NCI-H2227 (cell line): ENCODE measurements around the gene MLXIP.

ENCODE experiments used
- DNase-seq: peaks from one replicate; lab custom pipeline; 2025; ENCODE audit not compliant: unreplicated experiment; lab: John Stamatoyannopoulos, UW

The MLXIP gene

DNA sequence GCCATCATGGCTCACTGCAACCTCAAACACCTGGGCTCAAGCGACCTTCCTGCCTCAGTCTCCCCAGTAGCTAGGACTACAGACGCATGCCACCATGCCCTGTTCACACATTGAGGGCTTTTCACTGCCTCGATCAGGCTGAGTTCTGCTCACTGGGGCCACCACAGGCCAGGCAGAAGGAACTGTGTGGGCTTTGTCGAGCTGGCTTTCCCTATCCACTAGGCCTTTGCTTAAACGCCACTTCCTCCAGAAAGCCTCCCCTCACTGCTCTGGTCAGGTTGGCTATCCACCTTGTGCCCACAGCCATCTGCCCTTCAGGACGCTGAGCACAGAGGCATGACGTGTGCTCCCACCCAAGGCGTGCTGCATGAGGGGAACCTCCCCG, 45.2 kb downstream of the MLXIP start:
- no peak for DNase-seq

DNA sequence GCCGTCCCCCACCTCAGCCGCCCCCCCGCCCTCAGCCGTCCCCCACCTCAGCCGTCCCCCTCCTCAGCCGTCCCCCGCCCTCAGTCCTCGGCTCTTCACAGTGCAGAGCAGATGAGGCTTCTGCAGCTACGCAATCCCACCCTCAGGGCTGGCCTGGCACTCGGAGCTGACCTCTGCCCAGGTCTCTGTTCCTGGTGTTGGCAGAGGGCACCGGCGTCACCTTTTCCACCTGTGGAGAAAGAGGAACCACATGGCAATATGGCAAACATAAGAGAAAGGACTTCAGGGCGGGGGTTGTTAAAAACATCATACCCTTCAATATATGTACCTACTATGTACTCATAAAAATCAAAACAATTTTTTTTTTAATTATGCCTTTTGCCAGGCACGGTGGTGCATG, 45.8 kb downstream of the MLXIP start:
- no peak for DNase-seq

DNA sequence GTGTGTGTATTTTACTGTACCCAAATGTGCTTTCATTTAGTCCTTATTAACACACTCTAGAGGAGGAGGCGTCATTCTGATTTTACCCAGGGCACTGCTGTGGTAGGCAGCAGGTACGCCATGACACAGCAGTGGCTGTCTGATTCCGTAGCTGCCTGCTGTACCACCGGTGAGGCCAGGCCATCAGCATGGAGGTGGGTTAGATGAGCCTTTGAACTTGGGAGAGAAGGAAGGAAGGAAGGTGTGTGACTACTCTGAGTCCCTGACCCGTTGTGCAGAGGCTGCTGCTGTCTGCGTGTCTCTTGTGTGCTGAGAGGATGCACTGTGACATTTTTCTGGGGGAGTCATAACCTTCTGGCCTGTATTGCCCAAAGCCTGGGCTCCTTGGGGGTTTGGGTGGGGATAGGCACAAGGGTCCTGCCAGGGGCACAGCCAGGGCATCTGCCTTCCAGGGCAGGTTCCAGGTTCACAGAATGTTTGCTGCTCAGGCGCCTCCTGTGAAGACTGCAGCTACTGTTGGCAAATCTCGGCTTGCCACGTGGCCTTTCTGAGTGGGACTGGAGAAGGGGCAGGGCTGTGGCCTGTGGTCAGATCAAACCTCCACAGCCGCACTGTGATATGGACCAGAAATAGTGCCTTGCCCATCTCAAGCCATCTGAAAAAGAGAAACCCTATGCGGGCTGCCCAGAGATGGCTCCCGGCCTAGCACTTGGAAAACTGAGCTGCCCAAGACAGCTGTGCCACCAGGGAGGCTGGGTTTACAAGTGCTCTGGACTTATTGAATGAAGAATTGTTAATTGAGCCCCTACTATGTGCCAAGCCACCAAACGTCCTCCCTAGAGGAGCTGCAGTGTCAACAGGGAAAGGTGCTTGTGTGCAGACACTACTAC, 47.1 kb downstream of the MLXIP start:
- no peak for DNase-seq

DNA sequence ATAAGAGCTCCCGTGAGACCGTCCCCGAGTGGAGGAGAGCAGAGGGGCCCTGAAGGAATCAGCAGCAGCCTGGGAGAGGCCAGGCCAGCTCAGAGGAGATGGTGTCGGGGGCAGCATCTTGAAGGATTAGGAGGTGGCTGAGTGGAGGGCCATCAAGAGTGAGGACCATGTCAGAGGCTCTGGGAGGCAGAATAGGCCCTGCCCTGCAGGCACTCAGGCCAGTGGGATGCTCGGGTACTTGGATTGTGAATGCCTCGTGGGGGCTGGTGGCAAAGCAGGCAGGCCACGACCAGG, 47.7 kb downstream of the MLXIP start:
- DNase-seq: no peak

- DNase-seq: no peak
These were observed 48.4 kb downstream of the MLXIP start for GRCh38 chr12:122126713-122127597.

DNA sequence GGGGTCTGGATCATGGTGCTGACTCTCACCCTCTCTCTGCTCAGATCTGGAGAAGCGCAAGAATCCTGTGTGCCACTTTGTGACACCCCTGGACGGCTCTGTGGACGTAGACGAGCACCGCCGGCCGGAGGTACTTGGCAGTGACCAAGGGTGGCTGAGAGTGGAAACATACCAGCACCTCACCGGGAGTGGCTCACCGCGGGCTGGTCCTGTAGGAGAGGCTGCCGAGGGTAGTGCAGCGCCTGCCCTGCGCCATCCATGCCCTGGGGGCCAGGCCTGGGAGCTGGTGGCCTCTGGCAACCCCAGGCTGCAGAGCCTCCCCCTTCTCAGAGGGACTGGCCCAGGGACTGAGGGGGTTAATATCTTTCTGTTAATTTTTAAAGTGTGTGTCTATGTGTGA, 49.3 kb downstream of the MLXIP start:
- no peak for DNase-seq

- DNase-seq: no peak
These were observed 49.9 kb downstream of the MLXIP start for GRCh38 chr12:122128481-122128880.

DNA sequence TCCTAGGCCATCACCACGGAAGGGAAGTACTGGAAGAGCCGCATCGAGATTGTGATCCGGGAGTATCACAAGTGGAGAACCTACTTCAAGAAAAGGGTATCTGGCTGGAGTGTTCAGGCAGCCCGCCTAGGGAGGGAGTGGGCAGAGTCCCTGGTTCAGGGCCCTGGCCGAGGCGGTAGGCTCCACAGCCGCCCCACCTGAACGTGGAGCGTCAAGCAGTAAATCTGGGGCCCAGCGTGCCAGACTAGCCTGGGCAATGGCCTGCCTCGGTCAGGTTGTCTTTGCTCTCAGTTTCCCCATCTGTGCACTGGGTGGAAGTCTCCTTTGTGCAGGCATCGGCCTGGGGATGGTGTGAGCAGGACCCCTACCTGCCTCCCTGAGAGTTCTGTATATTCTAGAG, 50.6 kb downstream of the MLXIP start:
- DNase-seq: no peak

DNA sequence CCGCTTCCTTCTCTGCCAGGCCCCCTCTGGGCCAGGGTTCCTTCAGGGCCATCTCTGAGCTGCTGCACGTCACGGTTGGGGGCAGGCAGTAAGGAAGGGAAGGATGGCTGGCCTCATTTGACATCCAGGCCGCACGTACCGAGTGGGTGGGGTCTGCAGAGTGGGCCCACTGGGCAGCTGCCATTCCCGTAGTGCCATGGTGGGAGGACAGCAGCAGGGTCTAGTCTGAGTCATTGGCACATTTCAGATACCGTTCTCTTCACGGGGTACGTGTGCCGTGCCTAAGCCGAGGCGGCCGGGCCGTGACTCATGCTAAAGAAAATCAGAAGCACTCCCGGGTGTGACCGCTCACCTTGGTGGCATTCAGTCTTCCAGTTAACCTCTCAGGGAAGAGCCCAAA, 51.6 kb downstream of the MLXIP start:
- DNase-seq: no peak

- DNase-seq: no peak
These were observed 54.8 kb downstream of the MLXIP start for GRCh38 chr12:122133192-122133950.

DNA sequence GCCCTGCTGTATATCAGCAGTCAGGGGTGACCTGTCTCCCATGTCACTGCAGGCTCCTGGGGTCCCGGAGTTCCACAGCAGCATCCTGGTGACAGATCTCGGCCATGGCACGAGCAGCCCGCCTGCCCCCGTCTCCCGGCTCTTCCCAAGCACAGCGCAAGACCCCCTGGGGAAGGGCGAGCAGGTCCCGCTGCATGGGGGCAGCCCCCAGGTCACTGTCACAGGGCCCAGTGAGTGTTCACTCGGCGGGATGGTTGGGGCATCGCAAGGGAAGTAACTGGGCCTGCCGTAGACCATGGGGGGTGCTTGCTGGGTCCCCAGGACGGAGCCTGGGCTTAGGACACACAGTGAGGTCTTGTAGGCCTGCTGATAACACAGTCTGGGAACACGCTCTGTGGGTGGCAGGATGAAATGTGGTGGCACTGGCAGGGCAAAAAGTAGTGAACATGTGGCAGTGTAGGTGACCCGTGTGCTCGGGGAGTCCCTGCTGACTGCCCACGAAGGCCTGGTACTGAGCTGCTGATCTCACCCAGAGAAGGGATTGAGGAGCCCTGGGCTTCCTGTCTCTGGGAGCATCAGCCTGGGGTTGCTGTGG, 57.0 kb downstream of the MLXIP start:
- DNase-seq: no peak

DNA sequence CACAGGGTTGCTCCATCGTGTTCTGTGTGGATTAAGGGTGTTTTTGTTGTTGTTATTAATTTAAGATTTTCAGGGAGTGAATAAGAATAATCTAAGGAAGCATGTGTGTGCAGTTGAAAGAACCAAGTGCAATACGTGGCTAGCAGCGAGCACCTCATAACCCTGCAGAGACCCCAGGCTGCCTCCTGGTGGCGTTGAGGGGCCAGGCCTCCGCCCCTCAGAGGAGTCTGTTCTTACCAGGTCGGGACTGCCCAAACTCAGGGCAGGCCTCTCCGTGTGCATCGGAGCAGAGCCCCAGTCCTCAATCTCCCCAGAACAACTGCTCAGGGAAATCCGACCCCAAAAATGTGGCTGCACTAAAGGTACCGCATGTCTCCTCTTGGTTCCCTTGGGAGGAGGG, 58.7 kb downstream of the MLXIP start:
- DNase-seq: no peak

DNA sequence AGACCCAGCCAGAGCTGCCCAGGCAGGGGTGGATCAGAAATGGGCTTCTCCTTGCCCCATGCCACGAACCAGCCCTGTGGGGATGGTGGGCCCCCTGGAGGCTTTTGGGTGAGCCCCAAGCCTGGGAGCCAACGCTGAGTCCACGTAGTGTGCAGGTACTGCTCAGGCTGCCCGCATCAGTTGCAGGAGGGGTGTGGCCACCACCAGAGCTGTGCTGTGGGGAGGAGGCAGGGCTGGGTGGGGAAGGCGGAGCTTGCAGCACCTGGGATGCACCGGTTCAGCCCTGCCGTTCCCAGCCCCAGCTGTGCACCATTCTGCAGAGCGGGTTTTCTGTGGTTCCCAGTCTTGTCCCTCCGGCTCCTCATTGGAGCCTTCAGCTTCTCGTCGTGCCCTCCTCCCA, 59.1 kb downstream of the MLXIP start:
- DNase-seq: no peak

DNA sequence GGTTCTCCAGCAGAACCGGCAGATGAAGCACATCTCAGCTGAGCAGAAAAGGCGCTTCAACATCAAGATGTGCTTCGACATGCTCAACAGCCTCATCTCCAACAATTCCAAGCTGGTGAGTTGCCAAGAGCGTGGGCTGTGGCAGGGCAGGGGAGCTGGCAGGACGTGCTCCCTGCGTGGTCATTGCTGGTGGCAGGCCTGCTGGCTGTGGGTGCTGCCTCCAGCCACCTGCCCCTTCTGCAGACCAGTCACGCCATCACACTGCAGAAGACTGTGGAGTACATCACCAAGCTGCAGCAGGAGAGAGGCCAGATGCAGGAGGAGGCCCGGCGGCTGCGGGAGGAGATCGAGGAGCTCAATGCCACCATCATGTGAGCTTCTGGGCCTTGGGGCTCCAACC, 59.6 kb downstream of the MLXIP start:
- no peak for DNase-seq

GRCh38 chr12:122138616-122139015, 60.1 kb downstream of the MLXIP start:
- no peak for DNase-seq

DNA sequence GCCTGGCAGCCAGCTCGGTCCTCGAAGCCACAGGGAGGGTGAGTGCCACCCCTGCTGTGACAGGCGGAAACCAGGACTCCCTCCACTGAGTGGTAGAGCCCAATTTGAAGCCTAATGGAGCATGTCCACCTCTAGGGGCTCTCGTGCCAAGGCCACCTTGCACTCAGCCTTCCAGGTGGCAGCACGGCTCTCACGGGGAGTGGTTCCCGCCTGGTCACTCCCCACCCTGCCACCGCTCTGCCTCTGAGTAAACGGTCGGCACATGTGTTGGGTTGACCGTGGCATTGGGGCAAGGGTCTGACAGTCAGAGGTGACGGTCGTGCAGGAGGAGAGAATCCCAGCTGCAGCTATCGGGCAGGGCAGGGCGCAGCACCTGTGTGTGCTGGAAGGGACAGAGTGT, 60.7 kb downstream of the MLXIP start:
- DNase-seq: no peak

DNA sequence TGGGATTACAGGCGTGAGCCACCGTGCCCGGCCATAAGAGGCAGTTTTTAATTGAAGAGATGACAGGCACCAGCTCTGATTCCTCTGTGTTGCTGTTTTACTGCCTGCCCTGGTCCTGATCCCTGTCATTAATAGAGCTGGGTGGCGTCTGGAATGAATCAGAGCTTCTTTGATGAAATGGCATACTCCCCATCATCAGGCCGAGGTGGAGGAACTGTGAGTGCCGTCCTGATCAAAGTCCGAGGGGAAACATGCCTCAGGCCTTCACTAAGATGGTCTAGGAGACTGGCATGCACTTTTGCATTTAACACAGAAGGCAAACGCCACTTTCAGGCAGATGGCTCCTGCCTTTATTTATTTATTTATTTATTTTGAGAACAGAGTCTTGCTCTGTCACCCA, 61.4 kb downstream of the MLXIP start:
- no peak for DNase-seq

- DNase-seq: no peak
These were observed 62.1 kb downstream of the MLXIP start for GRCh38 chr12:122140467-122141257.

- DNase-seq: no peak
These were observed 63.6 kb downstream of the MLXIP start for GRCh38 chr12:122141911-122142725.

DNA sequence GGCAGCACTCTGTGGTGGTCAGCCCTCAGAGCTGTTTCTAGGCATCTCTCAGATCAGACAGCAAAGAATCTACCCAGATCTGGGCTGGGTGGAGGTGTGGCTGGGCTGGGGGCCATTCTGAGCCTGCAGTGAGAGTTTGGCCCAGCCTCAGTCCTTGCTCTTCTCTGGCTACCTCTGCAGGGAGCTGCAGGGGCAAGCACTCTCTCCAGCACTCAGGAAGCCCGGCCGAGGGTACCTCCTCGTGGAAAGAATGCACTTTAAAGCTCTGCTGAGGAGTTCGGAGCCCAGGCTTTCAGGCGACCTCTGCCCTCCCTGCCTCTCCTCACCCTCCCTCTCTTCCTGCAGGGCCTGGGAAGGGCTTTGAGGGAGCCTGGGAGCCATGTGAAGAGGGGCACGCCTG, 64.3 kb downstream of the MLXIP start:
- no peak for DNase-seq
